ENCODE data around the gene NAB1.

DNA sequence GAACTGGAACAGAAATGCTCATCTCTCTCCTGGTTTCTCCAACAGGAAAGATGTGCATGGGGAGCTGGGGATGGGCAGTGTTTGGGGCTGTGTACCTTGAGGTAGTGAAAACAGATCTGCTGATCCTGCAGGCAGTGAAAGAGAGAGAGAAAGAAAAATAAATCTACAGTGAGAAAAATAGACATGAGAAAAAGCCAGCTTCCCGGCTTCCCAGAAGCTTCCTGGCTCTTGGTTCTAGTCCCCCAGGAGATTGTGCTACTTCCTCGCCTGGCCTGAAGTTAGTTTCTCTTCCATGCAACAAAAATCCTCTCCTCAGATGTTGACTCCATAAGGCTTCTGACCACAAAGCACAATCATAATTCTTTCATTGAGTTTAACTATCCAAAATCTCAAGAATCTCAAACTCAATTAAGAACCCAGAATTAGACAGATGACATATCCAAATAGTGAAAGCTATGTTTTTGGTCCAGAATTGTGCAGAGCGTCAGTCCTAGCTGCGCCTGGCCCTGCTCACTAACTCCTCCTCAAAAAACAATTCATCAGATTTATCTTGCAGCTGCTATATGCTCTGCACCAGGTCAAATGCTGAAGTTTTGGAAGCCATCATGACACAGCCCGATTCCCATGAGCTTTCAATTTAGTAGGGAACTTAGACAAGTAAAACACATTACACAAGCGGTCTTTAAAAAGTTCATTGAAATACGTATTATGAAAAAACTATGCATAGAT, 20.1 kb upstream of the NAB1 start:
- TF ChIP-seq, protein P1, sequence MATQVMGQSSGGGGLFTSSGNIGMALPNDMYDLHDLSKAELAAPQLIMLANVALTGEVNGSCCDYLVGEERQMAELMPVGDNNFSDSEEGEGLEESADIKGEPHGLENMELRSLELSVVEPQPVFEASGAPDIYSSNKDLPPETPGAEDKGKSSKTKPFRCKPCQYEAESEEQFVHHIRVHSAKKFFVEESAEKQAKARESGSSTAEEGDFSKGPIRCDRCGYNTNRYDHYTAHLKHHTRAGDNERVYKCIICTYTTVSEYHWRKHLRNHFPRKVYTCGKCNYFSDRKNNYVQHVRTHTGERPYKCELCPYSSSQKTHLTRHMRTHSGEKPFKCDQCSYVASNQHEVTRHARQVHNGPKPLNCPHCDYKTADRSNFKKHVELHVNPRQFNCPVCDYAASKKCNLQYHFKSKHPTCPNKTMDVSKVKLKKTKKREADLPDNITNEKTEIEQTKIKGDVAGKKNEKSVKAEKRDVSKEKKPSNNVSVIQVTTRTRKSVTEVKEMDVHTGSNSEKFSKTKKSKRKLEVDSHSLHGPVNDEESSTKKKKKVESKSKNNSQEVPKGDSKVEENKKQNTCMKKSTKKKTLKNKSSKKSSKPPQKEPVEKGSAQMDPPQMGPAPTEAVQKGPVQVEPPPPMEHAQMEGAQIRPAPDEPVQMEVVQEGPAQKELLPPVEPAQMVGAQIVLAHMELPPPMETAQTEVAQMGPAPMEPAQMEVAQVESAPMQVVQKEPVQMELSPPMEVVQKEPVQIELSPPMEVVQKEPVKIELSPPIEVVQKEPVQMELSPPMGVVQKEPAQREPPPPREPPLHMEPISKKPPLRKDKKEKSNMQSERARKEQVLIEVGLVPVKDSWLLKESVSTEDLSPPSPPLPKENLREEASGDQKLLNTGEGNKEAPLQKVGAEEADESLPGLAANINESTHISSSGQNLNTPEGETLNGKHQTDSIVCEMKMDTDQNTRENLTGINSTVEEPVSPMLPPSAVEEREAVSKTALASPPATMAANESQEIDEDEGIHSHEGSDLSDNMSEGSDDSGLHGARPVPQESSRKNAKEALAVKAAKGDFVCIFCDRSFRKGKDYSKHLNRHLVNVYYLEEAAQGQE (IDR thresholded peaks at IDR 0.05), result no peak
- TF ChIP-seq, protein P2, sequence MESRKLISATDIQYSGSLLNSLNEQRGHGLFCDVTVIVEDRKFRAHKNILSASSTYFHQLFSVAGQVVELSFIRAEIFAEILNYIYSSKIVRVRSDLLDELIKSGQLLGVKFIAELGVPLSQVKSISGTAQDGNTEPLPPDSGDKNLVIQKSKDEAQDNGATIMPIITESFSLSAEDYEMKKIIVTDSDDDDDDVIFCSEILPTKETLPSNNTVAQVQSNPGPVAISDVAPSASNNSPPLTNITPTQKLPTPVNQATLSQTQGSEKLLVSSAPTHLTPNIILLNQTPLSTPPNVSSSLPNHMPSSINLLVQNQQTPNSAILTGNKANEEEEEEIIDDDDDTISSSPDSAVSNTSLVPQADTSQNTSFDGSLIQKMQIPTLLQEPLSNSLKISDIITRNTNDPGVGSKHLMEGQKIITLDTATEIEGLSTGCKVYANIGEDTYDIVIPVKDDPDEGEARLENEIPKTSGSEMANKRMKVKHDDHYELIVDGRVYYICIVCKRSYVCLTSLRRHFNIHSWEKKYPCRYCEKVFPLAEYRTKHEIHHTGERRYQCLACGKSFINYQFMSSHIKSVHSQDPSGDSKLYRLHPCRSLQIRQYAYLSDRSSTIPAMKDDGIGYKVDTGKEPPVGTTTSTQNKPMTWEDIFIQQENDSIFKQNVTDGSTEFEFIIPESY (IDR thresholded peaks at IDR 0.05), result no peak
- TF ChIP-seq, protein P3, sequence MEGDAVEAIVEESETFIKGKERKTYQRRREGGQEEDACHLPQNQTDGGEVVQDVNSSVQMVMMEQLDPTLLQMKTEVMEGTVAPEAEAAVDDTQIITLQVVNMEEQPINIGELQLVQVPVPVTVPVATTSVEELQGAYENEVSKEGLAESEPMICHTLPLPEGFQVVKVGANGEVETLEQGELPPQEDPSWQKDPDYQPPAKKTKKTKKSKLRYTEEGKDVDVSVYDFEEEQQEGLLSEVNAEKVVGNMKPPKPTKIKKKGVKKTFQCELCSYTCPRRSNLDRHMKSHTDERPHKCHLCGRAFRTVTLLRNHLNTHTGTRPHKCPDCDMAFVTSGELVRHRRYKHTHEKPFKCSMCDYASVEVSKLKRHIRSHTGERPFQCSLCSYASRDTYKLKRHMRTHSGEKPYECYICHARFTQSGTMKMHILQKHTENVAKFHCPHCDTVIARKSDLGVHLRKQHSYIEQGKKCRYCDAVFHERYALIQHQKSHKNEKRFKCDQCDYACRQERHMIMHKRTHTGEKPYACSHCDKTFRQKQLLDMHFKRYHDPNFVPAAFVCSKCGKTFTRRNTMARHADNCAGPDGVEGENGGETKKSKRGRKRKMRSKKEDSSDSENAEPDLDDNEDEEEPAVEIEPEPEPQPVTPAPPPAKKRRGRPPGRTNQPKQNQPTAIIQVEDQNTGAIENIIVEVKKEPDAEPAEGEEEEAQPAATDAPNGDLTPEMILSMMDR (IDR thresholded peaks at IDR 0.05; ENCODE audit: low read depth, low read length, missing input control), result no peak
- TF ChIP-seq RAD21 (IDR thresholded peaks at IDR 0.05) (no peak), GABPA (IDR thresholded peaks at IDR 0.05 in 1 of 2, conservative IDR thresholded peaks at IDR 0.05 in 1 of 2) (no peak), RXRA (IDR thresholded peaks at IDR 0.05) (no peak), SP1 (IDR thresholded peaks at IDR 0.05) (no peak)
- TF ChIP-seq, protein P4, sequence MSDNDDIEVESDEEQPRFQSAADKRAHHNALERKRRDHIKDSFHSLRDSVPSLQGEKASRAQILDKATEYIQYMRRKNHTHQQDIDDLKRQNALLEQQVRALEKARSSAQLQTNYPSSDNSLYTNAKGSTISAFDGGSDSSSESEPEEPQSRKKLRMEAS (IDR thresholded peaks at IDR 0.05), result no peak

Data from liver (tissue), 3 donors.